Neural cell (in vitro differentiated cells): ENCODE results near the gene RFX8.

Source experiments
- CTCF ChIP-seq: fragments of 450-650 bp; IDR thresholded peaks from 2 replicates; pipeline ENCODE4 v1.5.1; 2014; ENCODE audit warnings: antibody characterized with exemption, mild to moderate bottlenecking, moderate library complexity; ENCODE audit not compliant: poor library complexity, severe bottlenecking
- EP300 ChIP-seq: fragments of 450-650 bp; conservative IDR thresholded peaks from 2 replicates; pipeline ENCODE4 v1.6.1; 2014; ENCODE audit warnings: antibody characterized with exemption, mild to moderate bottlenecking, moderate library complexity; ENCODE audit not compliant: poor library complexity, severe bottlenecking
- EZH2 ChIP-seq: fragments of 200-600, 300-800 bp; shearing (Covaris generic), sonication (generic); IDR thresholded peaks from 2 replicates; pipeline ENCODE4 v1.6.1; 2014; ENCODE audit warnings: antibody characterized with exemption, low read length, borderline replicate concordance, mild to moderate bottlenecking; ENCODE audit not compliant: insufficient read depth, poor library complexity, severe bottlenecking
- MXI1 ChIP-seq: fragments of 450-650 bp; conservative IDR thresholded peaks from 2 replicates; pipeline ENCODE4 v1.6.1; 2014; ENCODE audit warnings: antibody characterized with exemption, mild to moderate bottlenecking; ENCODE audit not compliant: poor library complexity, severe bottlenecking
- POLR2AphosphoS5 ChIP-seq: IDR thresholded peaks from 2 replicates; pipeline ENCODE4 v1.6.1; 2012
- RAD21 ChIP-seq: fragments of 450-650 bp; conservative IDR thresholded peaks from 2 replicates; pipeline ENCODE4 v1.6.1; 2014; ENCODE audit warnings: antibody characterized with exemption, mild to moderate bottlenecking, moderate library complexity
- SMC3 ChIP-seq: fragments of 450-650 bp; conservative IDR thresholded peaks from 2 replicates; pipeline ENCODE4 v1.6.1; 2014; ENCODE audit warnings: antibody characterized with exemption, mild to moderate bottlenecking, moderate library complexity; ENCODE audit not compliant: poor library complexity
- TAF1 ChIP-seq: IDR thresholded peaks from 2 replicates; pipeline ENCODE4 v1.6.1; 2012; ENCODE audit warnings: low read depth

GRCh38 chr2:101419096-101419663 lies 55.7 kb downstream of the RFX8 start:
- TF ChIP-seq CTCF (peak; percentile 65), TAF1 (no peak), RAD21 (peak; percentile 67), MXI1 (no peak), EZH2 (no peak), POLR2AphosphoS5 (no peak), EP300 (no peak), SMC3 (peak; percentile 71)
